Stomach (tissue), 9 donors: Measurements from ENCODE around the gene CCR3. TPM values are rescaled to one million over a fixed set of nuclear protein-coding genes. Genes with fewer than 3 reads are reported as not detected.

ENCODE experiments used
- DNase-seq, 2 donors: peaks; one replicate each; pipeline versions ENCODE4 v3.0.0 to v3.0.0-alpha.2; 2013 to 2019
- H3K27ac ChIP-seq, 5 donors: fragments of 200-600 bp in 4 of 5; sonication (generic) in 4 of 5; one replicate each; pipeline ENCODE4 v1.5.1; 2013 to 2019; ENCODE audit warnings: mild to moderate bottlenecking in 1 of 5, moderate library complexity in 1 of 5
- H3K27me3 ChIP-seq, 3 donors: fragments of 200-600 bp; sonication (generic); one replicate each; pipeline ENCODE4 v1.5.1; 2017 to 2019; ENCODE audit warnings: mixed run types in 1 of 3
- H3K36me3 ChIP-seq, 4 donors: fragments of 200-600 bp; sonication (generic); 1 replicate in 3 of 4; 2 replicates in 1 of 4; pipeline ENCODE4 v1.5.1; 2016 to 2019
- H3K4me1 ChIP-seq, 4 donors: fragments of 200-600 bp; sonication (generic); one replicate each; pipeline ENCODE4 v1.5.1; 2016 to 2019
- H3K4me3 ChIP-seq, 4 donors: fragments of 200-600 bp; sonication (generic) in 3 of 4; one replicate each; pipeline ENCODE4 v1.5.1; 2016 to 2019; ENCODE audit warnings: mild to moderate bottlenecking in 1 of 4
- H3K9me3 ChIP-seq, 4 donors: fragments of 200-600 bp; sonication (generic); one replicate each; pipeline ENCODE4 v1.5.1; 2016 to 2019
- CTCF ChIP-seq, 7 experiments: fragments of 450-650 bp in 4 of 7; fragments of 200-600 bp in 3 of 7; sonication (generic) in 3 of 7; IDR thresholded peaks; one replicate each; pipeline ENCODE4 v1.5.1; 2016 to 2019; ENCODE audit warnings: antibody characterized with exemption in 7 of 7, control low read depth in 2 of 7, mild to moderate bottlenecking in 1 of 7
- EP300 ChIP-seq: sonication (generic); formaldehyde crosslinking; IDR thresholded peaks from one replicate; pipeline ENCODE4 v1.6.1; 2017; ENCODE audit warnings: antibody characterized with exemption
- POLR2A ChIP-seq, 4 donors: fragments of 450-650 bp; IDR thresholded peaks; one replicate each; pipeline ENCODE4 v1.6.1; 2016; ENCODE audit warnings: antibody characterized with exemption in 4 of 4, control low read depth in 2 of 4, mild to moderate bottlenecking in 1 of 4, moderate library complexity in 1 of 4
- POLR2AphosphoS5 ChIP-seq, 3 donors: sonication (generic); formaldehyde crosslinking; IDR thresholded peaks; one replicate each; pipeline ENCODE4 v1.6.1; 2016; ENCODE audit warnings: antibody characterized with exemption in 3 of 3
- WGBS, 5 donors: extraction: QIAGEN DNeasy Blood & Tissue Kit in 3 of 5; methylation state at CpG; one replicate each; pipeline versions ENCODE4 v1.1.5 to v1.1.7; 2013 to 2018; 5-methylcytosine and 5-hydroxymethylcytosine counted together
- intact Hi-C: fragments of 100-400 bp; cut with DNase I; formaldehyde crosslinking; loops from one replicate; pipeline ENCODE4 v1.15.1; 2023; ENCODE audit warnings: low total_unique reads
- polyA plus RNA-seq, 3 donors: library from polyadenylated mRNA; stranded (reverse); fragments of 200-250 nt; gene quantifications; one replicate each; pipeline ENCODE4 v1.2.3, GENCODE V29; 2013
- total RNA-seq, 5 donors: library from RNA; depleted of rRNA; stranded (reverse); fragments of >200 nt; gene quantifications; one replicate each; pipeline versions ENCODE4 v1.1.0 to v1.2.3, GENCODE V29; 2014 to 2016
- donor health status: healthy with polysubstance abuse.
- donor health status: Bipolar disorder and iron deficiency.
- donor health status: healthy.

CCR3 gene
- total and polyA plus RNA-seq, 8 donors, result 0.05 to 8.9 (median 7.1) TPM; not detected in 5

GRCh38 chr3:46252980-46253379, 10.7 kb downstream of the CCR3 start:
- 53 to 83% (median 69%) methylated on average over 1 of the region's 1 CpG for WGBS, 5 donors
- no peaks in the 10 kb centered on the region for H3K27me3 ChIP-seq
- no peak overlapping the region for H3K27ac ChIP-seq
- no peaks in the 10 kb centered on the region for H3K4me1 ChIP-seq
- H3K36me3 ChIP-seq, result no peaks in the 10 kb centered on the region
- no peak overlapping the region for H3K4me3 ChIP-seq
- intact Hi-C loops, result no loop called here
- DNase-seq, result no peak
- no peak for TF ChIP-seq EP300
- no peaks in the 10 kb centered on the region for H3K9me3 ChIP-seq

GRCh38 chr3:46258525-46258924, 16.3 kb downstream of the CCR3 start:
- no peak overlapping the region for H3K4me3 ChIP-seq
- intact Hi-C loops, result no loop called here
- WGBS, 5 donors, result 80 to 94% (median 88%) methylated on average over 2 of the region's 2 CpGs
- no peak overlapping the region for H3K27ac ChIP-seq
- DNase-seq, result no peak
- H3K4me1 ChIP-seq, result peaks cover 0 to 3% (median 0%) of the 10 kb centered on the region in 4 donors
- H3K27me3 ChIP-seq, result no peaks in the 10 kb centered on the region
- no peaks in the 10 kb centered on the region for H3K36me3 ChIP-seq
- H3K9me3 ChIP-seq, result no peaks in the 10 kb centered on the region
- TF ChIP-seq POLR2A (IDR thresholded peaks at IDR 0.05) (no peak), POLR2AphosphoS5 (IDR thresholded peaks at IDR 0.05) (no peak), CTCF (IDR thresholded peaks at IDR 0.05) (no peak), EP300 (no peak)

DNA sequence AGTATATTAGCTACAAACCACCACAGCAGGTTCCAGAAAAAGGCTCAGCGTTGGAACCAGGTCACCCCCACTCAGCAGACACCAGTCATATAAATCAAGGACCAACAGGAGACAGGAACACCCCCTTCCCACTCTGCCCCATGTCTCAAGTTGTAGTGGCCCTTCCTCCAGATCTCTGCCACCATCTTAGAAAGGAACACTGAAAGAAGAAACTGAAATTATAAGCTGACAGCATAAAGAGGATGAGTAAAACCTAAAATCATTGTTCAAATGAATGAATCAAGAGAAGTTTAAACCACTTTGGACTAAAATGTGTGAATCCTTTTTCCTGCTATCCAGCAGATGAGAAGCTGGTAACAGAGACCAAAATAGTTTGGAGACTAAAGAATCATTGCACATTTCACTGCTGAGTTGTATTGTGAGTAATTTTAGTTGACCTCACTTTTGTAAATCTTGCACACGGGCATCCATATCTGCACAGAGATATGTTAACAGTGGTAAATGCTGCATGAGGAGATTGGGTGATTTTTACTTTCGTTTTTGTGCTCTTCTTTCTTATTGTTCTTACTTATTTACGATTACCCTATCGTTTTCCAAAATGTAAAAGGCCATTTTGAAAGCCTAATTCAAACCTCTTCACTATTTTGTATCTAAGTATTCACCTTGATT, 19.8 kb downstream of the CCR3 start:
- no peak overlapping the region for H3K4me3 ChIP-seq
- intact Hi-C loops, result no loop called here
- no peaks in the 10 kb centered on the region for H3K27me3 ChIP-seq
- WGBS, 5 donors, result 32 to 51% (median 46%) methylated on average over 5 of the region's 5 CpGs
- peaks cover 0 to 3% (median 0%) of the 10 kb centered on the region in 4 donors for H3K4me1 ChIP-seq
- TF ChIP-seq POLR2A (IDR thresholded peaks at IDR 0.05), result no peak
- TF ChIP-seq POLR2AphosphoS5 (IDR thresholded peaks at IDR 0.05), result no peak
- no peak for TF ChIP-seq EP300
- no peak for TF ChIP-seq CTCF (IDR thresholded peaks at IDR 0.05)
- H3K27ac ChIP-seq, result no peak overlapping the region
- DNase-seq, result no peak
- no peaks in the 10 kb centered on the region for H3K9me3 ChIP-seq
- no peaks in the 10 kb centered on the region for H3K36me3 ChIP-seq

GRCh38 chr3:46264002-46264401, 21.7 kb downstream of the CCR3 start:
- Histone ChIP-seq H3K27ac (no peak overlapping the region), H3K36me3 (no peaks in the 10 kb centered on the region), H3K4me3 (no peak overlapping the region), H3K27me3 (no peaks in the 10 kb centered on the region), H3K4me1 (peaks cover 0 to 3% (median 0%) of the 10 kb centered on the region in 4 donors), H3K9me3 (no peaks in the 10 kb centered on the region)
- TF ChIP-seq POLR2AphosphoS5 (IDR thresholded peaks at IDR 0.05), result no peak
- TF ChIP-seq CTCF (IDR thresholded peaks at IDR 0.05), result no peak
- no peak for TF ChIP-seq EP300
- no peak for TF ChIP-seq POLR2A (IDR thresholded peaks at IDR 0.05)
- WGBS, 5 donors, result 60 to 83% (median 63%) methylated on average over 1 of the region's 1 CpG
- intact Hi-C loops, result no loop called here
- no peak for DNase-seq

DNA sequence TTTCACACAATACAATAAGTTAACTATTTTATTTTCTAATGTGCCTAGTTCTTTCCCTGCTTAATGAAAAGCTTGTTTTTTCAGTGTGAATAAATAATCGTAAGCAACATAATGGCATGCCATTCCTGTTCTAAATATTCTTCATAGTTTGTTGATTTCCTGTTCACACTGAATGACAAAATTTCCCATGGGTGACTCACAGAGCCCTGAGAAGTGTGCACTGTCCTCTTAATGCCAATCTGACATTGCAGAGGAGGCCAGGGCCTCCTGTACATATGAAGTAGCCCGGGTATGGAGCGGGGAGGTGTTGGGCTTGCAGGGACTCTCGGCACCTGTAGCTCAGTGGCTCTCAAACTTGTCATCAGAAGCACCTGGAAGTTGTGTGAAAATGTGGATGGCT, 24.3 kb downstream of the CCR3 start:
- no peaks in the 10 kb centered on the region for H3K9me3 ChIP-seq
- no peak for DNase-seq
- WGBS, 5 donors, result 87 to 93% (median 89%) methylated on average over 4 of the region's 4 CpGs
- no peak overlapping the region for H3K4me3 ChIP-seq
- no peak for TF ChIP-seq EP300
- TF ChIP-seq POLR2AphosphoS5 (IDR thresholded peaks at IDR 0.05), result no peak
- no peak for TF ChIP-seq CTCF (IDR thresholded peaks at IDR 0.05)
- no peak for TF ChIP-seq POLR2A (IDR thresholded peaks at IDR 0.05)
- H3K27me3 ChIP-seq, result no peaks in the 10 kb centered on the region
- H3K36me3 ChIP-seq, result no peaks in the 10 kb centered on the region
- H3K4me1 ChIP-seq, result peaks cover 0 to 11% (median 0%) of the 10 kb centered on the region in 4 donors
- no peak overlapping the region for H3K27ac ChIP-seq
- intact Hi-C loops, result no loop called here
